ENCODE measurements around the gene CHPF2.

Gene CHPF2

DNA sequence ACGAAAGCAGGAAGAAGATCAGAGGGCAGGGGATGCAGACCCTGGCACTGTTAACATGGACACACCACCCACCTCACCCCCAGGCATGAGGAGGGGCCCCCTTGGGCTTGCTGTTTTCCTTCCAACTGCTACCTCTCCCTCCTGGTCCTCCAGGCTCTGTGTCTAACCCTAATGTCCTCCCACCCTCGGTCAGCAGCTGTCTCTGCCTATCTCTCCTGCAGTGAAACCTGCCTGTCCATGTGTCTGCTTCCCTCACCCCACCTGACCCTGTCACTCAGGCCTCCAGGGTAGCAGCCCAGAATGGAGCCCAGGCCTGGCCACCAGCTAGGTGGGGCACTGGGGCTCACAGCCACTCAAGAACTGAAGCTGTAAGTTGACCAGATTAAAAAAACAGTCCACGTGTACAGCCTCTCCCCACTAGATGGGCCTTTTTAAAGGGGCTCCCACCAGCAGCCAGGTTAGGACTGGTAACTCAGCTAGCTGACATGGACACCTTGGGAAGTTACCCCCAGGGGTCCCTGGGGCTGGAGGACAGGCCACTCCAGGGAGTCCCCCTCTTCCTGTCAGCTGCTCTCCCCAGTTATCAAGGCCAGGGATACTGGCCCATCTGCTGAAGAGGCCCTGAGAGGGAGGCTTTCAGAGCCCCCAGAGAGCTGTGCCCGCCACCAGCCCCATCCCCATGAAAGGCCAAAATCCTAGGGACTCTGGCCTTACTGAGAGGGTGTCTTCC lies 14.7 kb downstream of the CHPF2 start:
- DNase-seq (ENCODE audit: low read depth): no peak

DNA sequence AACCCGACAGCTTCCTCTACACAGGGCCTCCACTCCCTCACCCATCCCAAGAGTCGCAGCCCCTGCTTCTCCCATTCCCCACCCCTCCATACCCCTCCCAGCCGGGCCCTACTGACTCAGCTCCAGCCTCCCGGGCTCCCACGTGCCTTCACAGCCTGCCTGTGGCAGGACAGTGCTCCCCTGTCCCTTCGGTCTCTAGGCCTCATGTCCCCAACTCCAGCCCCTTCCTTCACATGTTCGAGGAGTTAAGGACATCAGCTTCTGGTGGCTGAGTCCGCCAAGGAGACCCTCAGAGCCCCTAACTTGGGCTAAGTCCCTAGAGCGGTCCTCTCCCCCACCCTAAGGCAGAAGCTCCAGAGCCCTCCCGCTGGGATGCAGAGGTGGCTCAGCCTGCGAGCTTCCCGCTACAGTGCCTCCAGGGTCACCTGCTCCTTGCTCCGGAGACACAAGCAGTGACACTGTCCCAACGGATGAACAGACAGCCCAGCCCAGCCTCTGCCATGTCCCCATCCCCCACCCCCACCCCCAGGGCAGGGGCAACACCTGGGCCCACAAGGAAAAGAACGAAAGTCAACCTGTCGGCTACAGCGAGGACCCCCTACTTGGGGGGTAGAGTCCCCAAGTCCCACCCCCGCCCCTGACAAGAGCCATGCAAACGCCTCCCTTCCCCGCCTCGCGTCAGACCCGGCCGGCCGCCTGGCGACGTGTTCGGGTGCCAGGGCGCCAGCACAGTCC lies 15.5 kb downstream of the CHPF2 start:
- no peak for DNase-seq (ENCODE audit: low read depth)

DNA sequence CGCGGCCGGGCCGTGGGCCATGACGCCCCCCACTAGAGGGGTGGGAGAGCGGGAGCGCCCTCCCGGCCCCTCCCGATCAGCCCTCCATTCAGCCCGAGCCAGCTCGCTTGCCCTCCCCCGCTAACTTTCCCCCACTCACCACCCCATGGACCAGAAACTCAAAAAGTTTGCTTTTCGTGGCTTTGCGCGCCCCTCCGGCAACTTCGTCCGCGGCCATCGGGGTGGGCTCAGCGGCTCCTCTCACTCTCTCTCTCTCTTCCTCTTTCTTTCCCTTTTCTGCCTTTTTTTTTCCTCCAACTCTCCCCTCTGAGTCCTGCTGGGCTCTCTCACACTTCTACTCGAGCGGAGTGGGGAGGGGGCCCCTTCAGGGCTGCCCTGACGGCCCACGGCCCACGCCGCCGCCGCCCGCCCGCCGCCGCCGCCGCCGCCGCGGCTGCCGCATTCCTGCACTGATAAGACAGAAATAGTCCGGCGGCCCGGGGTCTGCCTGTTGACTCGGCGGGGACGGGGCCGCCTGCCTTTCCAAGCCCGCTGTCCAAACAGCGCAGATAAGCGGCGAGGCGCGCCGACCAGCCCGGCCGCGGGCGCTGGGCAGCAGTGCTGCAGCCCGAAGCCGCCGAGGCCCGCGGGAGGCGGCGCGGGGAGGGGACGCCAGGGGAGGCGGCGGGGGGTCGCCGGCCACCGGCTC lies 16.2 kb downstream of the CHPF2 start, which contains the start of gene SMARCD3:
SMARCD3 (minus strand) TSS at position 349 of the 688 bp plus-strand sequence; CDS start at position 217, 132 bp downstream.
- DNase-seq (ENCODE audit: low read depth): no peak

DNA sequence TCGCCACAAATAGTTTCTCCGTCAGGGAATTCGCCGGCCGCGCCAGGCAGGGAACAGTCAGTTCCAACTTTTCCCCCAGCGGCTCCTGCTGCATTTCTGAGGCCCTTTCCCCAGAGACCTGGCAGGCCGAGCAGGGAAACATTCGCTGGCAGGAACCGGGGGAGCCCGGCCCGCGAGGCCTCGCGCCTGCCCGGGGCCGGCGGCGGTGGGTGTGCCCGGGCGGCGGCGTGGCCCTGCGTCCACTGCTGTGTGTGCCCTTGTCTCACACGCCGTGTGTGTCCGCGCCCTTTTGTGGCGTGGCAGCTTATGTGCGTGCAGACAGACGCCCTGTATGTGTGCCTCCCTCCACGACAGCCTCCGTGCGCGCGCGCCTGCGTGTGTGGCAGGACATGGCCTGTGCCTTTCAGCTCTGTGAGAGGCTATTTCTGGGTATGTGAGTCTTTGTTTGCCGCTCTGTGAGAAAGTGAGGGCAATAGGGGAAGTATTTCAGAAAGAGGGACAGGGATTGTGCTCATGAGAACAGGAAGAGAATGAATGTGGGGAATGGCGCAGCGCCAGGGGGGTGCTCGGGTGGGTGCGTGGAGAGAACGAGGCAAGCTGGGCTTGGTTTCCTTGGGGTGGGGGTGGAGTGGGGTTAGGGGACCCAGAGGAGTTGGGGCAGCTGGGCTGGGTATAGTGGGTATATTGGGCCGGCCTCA lies 16.9 kb downstream of the CHPF2 start:
- DNase-seq (ENCODE audit: low read depth): no peak

DNA sequence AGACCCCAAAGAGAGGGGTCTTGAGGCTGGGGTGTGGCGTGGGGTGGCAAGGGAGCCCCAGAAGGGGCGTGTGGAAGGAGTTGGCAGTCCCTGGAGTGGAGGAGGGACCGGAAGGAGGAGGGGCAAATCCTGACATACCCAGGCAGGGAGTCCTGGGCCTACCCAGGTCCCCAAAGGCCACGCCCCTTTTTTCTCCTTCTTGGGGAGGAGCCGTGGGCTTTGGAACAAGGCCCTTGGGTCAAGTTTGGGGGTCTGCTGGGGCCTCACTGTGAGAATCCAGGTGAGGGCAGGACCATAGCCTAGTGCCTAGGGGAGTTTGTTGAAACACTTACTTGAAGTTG lies 17.4 kb downstream of the CHPF2 start:
- no peak for DNase-seq (ENCODE audit: low read depth)

DNA sequence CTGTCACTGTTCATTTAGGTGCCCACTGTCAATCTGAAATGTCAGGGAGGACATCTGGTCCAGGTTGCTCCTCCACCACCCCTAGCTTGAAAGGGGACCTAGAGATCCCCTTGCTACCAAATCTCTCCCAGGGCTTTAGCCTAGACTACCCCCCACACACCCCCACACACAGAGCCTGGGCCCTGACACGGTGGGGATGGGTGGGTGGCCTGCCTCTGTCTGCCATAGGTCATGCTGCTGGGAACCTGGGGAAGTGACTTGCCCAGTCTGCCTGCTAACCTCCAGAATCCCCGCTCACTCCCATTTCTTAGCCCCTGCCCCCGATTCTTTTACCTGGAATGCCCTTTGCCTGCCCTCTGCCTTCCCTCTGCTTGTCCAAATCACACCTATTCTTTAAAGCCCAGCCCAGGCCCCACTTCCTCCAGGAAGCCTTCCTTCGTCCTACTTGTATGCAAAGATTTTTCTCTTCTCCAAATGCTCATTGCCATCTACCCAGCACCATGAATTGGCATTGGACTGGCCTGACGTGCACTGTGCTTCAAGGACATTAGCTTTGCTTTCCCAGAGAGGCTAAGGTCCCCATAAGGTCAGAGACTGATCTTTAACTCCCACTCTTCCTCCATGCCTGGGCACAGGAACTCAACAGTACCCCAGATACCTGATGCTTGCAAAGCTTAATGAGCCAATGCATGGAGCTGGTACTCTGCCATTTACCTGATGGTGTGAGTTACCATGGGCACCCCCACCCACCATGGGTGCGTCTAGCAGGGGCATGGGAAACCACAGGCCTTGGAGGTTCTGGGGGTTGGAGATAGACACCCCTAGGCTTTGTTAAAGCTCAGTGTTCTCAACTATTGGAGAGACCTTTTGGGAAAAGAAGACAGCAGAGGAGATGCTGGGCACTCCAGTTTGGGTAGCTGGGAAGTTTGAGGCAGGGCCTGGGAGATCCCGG lies 18.2 kb downstream of the CHPF2 start:
- DNase-seq (ENCODE audit: low read depth): no peak

DNA sequence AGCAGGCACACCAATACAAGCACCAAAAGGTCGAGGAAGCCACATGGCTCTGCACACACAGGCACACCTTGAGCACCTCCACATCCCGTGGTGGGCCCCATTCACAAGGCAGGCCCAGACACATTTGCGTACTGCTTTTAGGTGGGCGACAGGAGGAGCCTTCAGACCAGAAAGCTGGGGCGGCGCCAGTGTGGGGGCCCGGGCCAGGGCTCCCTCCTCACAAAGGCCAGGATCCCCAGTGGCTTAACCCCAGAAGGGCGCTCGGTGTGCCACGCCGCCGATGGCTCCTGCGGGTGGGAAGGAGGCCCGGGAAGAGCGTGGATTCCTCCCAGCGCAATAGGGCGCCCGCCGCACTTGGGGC lies 19.0 kb downstream of the CHPF2 start:
- no peak for DNase-seq (ENCODE audit: low read depth)

DNA sequence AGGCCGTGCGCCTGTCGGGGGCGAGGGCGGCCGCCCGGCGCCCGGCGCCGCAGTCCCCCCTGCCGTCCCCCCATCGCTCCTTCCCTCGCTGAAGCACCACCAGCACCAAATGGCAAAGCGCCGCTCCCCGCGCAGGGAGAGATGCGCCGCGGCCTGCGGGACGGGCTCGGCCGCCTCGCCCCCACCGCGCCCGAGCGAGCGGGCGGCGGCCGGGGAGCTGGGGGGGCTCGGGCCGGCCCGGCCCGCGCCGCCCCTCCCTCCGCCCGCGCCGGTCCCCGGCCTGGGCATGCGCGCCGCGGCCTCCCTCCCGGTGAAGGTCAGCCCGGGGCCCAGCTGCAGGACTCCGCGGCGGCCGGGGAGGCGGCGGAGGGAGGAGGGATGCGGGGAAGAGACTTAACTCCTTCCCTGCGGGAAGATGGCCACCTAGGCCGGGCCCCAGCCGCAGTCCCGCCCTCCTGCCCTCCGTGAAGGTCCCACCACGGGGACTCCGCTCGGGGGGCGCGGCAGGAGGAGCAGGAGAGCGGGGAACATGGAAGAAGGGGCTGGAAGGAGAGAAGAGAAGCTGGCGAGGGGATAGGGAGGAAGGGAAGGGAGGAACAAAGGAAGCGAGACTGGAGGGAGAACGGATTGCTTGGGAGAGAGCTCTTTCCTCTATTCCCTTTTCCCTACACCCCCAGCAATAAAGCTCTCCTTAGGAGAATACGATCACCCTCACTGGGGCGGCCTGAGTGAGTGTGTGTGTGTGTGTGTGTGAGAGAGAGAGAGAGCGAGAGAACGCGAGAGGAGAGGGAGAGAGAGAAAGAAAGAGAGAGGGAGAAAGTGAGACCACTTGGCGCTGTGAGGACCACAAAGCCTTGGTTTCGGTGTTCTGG lies 19.6 kb downstream of the CHPF2 start:
- no peak for DNase-seq (ENCODE audit: low read depth)

DNA sequence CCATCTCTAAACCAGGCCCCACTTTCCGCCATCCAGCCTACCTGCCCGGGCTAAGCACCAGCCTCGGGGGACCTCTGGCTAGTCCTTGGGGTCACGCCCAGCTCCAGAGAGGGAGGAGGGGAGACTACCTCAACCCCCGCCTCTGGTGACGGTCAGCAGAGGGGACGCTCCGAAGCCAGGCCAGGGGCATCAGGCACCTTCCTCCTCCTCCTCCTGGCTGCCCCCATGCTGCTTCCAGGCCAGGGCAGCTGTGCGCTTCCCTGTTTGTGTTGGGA lies 20.2 kb downstream of the CHPF2 start:
- DNase-seq (ENCODE audit: low read depth): no peak

DNA sequence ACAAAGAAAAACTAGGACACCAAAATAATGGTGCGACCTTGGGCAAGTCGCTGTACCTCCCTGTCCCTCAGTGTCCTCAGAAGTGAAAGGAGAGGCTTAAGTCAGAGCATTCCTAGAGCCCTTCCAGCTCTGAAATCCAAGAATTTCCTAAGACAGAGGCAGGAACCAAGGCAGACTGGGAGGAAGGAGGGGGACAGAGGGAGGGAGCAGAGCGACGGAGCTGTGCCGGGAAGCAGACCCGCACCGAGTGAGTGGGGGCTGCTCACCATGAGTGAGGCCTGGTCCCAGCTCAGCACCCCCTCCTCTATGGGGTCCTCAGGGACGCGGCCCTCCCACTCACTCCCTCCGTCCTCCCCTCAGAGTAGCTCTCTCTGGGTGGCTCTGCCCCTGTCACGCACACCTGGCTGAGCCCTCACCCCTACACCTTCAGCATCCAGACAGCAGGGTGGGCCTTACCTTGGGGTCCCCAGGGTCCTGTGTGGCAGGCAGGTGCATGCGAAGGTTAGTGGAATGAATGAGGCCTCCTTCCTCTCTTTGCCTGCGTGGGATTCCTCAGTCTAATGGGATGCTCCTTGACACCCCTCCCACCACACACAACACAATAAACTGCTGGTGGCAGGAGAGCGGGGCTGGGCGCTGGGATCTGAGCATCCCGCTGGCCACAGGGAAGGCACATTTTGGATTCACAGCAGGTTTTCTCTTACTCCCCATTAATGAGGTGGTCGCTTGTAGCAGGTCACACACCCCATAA lies 20.9 kb downstream of the CHPF2 start:
- DNase-seq (ENCODE audit: low read depth): no peak

DNA sequence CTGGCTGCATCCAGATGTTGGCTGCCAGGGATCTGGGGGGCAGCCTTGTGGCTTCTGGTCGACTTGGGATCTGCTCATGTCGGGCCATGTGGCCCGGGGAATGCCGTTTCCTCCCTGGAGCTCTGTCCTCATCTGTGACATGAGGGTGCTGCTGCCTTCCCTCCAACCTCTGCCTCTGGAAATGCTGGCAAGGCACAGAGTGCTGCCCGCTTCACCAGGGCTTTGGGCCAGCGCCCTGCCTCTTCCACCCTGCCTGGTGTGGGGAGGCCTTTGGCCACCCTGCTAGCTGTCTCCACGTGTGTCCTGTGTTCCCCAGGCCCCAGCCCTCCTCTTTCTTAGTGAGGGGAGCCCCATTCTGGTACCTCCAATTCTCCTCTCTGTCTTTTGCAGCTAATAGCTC lies 22.0 kb downstream of the CHPF2 start:
- no peak for DNase-seq (ENCODE audit: low read depth)

DNA sequence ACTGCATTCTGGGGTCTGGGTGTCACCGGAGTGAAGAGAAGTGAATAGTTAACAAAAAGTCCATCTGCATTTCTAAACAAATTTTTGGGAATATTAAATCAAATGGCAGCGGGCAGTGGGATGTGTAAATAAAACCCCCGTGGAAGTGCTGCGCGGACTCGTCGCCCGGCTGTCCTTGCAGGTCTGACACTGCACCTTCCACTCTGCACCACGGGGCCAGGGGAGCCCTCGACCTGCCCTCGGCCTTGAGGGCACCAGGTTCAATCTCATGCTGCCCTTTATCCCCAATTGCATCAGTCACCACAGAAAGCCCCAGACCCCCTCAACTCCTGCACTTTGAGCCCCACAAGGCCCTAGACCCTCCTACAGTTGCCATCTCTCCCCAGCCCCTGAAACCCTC lies 22.6 kb downstream of the CHPF2 start:
- no peak for DNase-seq (ENCODE audit: low read depth)

DNA sequence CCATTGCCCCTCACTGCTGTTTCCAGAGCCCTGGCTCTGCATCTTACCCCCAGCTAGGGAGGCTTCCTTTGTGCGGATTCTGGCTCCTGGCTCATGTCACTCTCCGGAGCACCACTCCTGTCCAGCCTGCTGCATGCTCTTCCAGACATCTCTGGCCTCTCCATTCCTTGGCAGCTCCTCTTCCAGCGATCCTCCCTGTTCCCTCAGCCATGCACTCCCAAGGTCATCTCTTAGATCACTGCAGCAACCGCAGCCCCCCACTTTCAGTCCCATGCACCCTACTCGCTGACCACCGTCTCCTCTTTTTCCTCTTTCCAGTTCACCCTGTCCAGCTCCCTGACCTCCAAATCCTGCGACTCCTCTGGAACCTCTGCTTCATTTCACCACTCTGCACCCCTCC lies 23.1 kb downstream of the CHPF2 start:
- no peak for DNase-seq (ENCODE audit: low read depth)

DNA sequence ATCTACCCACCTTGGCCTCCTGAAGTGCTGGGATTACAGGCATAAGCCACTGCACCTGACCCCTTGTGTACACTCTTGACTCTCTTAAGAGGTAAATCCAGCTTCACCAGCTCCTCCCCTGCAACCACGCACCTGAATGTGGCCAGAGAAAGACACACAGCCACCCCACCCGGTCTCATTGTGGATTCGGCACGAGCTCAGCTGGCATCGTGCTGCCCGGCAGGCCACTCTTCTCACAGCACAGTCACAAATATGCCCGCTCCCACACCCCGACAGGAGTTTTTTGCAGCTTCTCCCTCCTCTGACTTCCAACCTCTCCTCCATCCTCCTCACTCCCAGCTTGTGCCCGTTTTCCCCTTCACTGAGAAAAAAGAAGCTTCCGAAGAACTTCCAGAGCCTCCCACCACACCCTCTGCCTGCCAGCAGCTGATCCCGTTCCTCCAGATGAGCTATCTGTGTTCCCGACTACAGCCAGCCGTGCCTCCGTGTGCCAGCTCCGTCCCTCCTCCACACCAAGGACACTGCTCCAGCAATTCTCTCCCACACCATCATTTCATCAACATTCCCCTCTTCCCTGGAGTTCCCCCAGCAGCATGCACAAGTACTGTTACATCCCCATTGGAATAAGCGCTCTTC lies 24.2 kb downstream of the CHPF2 start:
- DNase-seq (ENCODE audit: low read depth): no peak

DNA sequence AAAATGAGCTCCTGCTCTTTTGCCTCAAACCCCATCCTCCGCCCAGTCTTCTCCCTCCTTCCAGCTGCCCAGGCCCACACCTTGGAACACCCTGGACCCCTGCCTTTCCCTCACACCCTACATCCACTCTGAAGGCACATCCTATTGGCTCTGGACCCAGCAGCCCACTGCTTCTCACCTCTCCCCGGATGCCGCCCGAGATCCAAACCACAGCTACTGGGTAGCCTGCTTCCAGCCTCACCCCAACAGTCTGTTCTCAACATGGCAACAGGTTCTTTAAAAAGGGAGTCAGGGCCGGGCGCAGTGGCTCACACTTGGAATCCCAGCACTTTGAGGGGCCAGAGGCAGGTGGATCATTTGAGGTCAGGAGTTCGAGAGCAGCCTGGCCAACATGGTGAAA lies 25.7 kb downstream of the CHPF2 start:
- no peak for DNase-seq (ENCODE audit: low read depth)

DNA sequence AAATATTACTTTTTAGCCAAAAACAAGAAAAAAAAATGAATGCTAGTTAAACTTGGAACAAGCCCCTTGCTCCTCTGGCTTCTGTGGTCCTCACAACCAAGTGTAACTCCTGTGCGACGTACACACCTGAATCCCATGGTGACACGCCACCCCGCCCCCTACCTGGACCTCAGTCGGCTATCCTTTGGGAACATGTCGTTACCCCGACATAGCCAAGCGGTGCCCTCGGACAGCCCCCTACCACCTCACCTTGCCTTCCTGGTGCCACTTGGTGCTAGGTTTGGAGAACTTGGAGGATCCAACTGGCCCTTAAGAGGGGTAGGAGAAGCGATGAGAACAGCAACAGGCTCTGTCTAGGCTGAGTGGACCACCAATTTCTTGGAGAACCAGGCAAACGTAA lies 28.2 kb downstream of the CHPF2 start:
- DNase-seq (ENCODE audit: low read depth): no peak

DNA sequence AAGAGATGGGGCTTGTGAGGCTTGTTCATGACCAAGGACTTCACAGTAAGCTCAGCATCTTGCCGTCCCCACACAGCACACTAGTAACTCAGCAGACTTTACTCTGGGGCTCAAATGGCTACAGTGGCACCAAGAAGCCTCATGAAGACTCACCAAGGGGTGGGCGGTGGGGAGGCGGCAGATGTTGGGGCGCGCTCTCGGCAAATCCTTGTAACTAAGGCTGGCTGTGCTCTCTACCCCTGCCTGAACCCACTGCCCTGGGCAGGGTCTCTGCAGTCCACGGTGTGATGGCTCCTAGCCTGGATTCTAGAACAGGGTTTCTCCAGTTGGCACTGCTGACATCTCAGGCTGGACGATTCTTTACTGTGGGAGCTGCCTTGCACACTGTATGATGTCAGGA lies 28.6 kb downstream of the CHPF2 start:
- no peak for DNase-seq (ENCODE audit: low read depth)

DNA sequence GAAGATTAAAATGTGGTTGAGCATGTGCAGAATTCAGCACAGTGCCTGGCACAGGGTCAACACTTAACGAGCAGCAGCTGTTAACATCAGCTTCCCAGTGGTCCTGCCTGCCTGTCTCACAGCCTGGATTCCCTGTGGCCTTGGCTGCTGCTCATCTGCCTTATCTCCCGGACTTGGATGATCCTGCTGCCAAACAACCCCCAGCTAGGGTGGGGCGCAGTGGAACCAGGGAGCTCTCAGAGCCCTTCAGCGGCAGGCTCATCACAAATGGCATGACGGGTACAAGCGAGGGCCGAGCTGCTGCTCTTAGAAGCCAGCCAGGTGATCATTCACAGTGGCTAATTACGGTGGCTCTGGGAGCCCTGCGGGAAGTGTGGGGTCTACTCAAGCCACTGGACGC lies 29.2 kb downstream of the CHPF2 start:
- no peak for DNase-seq (ENCODE audit: low read depth)

DNA sequence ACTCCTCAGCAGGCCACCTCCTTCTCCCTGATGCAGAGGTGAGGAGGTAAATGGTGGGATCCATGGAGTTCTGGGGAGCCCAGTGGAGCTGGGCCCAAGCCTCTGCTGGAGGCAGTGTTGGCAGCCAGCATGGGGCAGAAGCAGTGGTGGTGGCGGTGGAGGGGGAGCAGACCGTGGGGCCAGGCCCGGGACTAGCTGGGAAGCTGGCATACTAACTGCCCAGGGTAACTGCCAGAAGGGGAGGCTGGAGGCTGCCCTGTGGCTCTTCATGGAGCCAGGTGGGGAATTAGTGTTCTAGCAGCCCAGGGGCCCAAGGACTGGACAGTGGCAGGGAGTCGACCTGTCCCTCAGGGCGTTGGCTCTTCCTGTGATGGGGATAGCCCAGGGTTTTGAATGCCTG lies 32.3 kb downstream of the CHPF2 start:
- no peak for DNase-seq (ENCODE audit: low read depth)

All from stimulated activated CD8-positive, alpha-beta memory T cell treated with anti-CD3 and anti-CD28 coated beads, Interleukin-15, amount 100 ng/mL, for 24 hours (primary cell).